T-helper 1 cell treated with Interleukin-12 subunit alpha and Interleukin-12 subunit beta and Interleukin-4 antibody, amounts not matched to agents 30 μg/mL and 1 μg/mL, for 36 hours (primary cell): ENCODE results near the gene COL4A4.

Source experiments
- H3K27ac Mint-ChIP-seq: one replicate; pipeline ENCODE4 v1.8.0; 2021; ENCODE audit warnings: mild to moderate bottlenecking, mixed read lengths
- H3K27me3 Mint-ChIP-seq: one replicate; pipeline ENCODE4 v1.8.0; 2021; ENCODE audit warnings: low read depth, mixed read lengths
- H3K36me3 Mint-ChIP-seq: one replicate; pipeline ENCODE4 v1.8.0; 2021; ENCODE audit warnings: low read depth, mixed read lengths
- H3K4me1 Mint-ChIP-seq: one replicate; pipeline ENCODE4 v1.8.0; 2021; ENCODE audit warnings: low read depth, mixed read lengths
- H3K4me3 Mint-ChIP-seq: one replicate; pipeline ENCODE4 v1.8.0; 2021; ENCODE audit warnings: mild to moderate bottlenecking, moderate library complexity, mixed read lengths
- H3K9me3 Mint-ChIP-seq: one replicate; pipeline ENCODE4 v1.8.0; 2021; ENCODE audit warnings: mixed read lengths

Gene COL4A4

DNA sequence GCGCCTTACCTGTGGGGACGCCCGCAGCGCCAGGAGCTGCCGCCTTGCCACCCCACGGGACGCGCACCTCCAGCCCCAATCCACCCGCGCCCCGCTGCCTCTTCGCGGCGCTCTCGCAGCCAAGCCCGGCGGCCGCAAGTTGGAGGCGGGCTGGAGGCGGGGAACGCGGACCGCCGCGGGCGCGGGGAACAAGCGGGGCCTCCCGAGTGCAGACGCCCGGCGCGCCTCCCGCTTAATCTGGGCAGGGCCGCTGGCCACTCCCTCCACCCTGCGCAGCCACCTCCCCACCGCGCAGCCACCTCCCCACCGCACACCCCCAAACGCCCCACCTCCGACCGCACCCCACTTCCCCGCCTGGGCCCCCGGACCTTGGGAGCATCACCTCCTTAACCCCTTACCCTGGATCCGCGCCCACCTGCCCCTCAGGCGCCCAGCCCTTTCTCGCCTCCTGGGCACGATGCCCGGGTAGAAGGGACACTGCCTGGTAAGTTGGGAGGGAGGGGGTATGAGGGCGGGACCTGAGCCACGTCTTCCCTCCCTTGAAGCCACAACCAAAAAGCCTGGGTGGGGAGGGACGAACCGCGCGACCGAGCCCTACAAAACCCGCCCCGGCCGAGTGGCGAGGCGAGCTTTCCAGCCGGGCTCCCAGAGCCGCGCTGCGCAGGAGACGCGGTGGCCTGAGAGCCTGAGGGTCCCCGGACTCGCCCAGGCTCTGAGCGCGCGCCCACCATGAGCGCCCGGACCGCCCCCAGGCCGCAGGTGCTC is at the start of gene COL4A4, which contains the start of gene COL4A3:
TSS of gene COL4A4 (minus strand) at position 208 of the 765 bp plus-strand sequence. CDS start 16,722 bp downstream, outside the sequence.
TSS of gene COL4A3 (plus strand) at position 627 of the 765 bp plus-strand sequence. CDS start at position 730, 103 bp downstream.
- Mint-ChIP-seq H3K27ac (no peak within 1 kb of the TSS), H3K27me3 (peaks cover 62% of the 10 kb centered on the region), H3K9me3 (peaks cover 3% of the 10 kb centered on the region), H3K4me3 (peak within 1 kb of the TSS; percentile 34), H3K4me1 (peaks cover 4% of the 10 kb centered on the region), H3K36me3 (no peaks in the 10 kb centered on the region)

DNA sequence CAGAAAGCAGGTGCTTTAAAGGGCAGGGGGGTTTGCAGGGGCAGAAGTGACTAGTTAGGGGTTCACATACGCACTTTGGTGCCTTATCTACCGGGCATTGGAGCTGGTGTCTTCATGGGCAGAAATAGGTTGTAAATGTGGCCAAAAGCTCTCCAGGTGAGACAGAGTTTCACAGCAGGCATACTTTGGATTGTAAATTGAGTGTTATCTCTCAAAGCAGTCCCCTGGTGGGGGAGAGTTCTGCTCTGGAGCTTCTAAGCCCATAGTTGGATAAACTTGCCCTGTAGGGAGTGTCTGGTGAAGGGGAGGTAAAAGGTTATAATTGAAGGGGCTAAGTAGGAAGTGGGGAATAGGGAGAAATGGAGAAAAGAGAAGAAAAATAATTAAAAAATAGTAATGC is 43.6 kb upstream of the COL4A4 start:
- no peak overlapping the region for H3K27ac Mint-ChIP-seq
- H3K4me3 Mint-ChIP-seq = no peak overlapping the region
- H3K27me3 Mint-ChIP-seq = no peaks in the 10 kb centered on the region
- no peaks in the 10 kb centered on the region for H3K4me1 Mint-ChIP-seq
- no peaks in the 10 kb centered on the region for H3K36me3 Mint-ChIP-seq
- no peaks in the 10 kb centered on the region for H3K9me3 Mint-ChIP-seq

DNA sequence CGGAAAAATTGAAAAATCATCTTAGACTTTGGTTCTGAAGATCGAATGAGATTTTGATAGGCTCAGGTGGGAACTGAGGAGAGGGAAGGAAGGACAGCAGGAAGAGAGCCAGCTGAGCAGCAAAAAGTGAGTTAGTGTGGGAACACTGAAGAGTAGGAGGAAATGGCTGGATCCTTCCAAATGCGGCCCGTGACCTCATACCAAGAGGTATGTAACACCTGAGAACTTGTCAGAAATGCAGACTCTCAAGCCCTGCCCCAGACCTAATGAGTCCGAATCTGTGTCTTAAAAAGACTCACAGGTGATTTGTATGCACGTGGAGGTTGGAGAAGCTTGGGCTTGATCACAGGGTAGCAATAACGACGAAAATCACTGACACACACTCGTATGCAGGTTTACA is 42.4 kb upstream of the COL4A4 start:
- Mint-ChIP-seq H3K9me3 (no peaks in the 10 kb centered on the region), H3K27me3 (no peaks in the 10 kb centered on the region), H3K27ac (no peak overlapping the region), H3K4me1 (no peaks in the 10 kb centered on the region), H3K36me3 (no peaks in the 10 kb centered on the region), H3K4me3 (no peak overlapping the region)

DNA sequence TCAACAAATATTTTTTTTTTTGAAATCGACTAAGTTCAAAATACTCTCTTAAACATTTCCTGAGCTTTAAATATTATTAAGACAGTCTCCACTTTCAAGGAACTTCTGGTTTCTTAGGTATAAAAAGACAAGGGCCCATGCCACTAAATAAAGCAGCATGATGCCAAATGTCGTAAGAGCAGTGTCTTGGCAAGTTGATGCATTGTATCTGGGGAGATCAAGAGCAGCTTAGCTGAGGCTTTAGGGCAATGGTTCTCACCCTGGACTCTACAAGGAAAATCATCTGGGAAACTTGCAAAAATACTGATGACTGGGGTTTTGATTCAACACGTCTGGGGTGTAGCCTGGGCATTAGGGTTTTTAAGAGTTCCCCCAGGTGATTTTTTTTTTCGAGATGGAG is 41.7 kb upstream of the COL4A4 start:
- H3K9me3 Mint-ChIP-seq = no peaks in the 10 kb centered on the region
- H3K27me3 Mint-ChIP-seq = no peaks in the 10 kb centered on the region
- no peaks in the 10 kb centered on the region for H3K4me1 Mint-ChIP-seq
- no peak overlapping the region for H3K4me3 Mint-ChIP-seq
- no peaks in the 10 kb centered on the region for H3K36me3 Mint-ChIP-seq
- no peak overlapping the region for H3K27ac Mint-ChIP-seq

DNA sequence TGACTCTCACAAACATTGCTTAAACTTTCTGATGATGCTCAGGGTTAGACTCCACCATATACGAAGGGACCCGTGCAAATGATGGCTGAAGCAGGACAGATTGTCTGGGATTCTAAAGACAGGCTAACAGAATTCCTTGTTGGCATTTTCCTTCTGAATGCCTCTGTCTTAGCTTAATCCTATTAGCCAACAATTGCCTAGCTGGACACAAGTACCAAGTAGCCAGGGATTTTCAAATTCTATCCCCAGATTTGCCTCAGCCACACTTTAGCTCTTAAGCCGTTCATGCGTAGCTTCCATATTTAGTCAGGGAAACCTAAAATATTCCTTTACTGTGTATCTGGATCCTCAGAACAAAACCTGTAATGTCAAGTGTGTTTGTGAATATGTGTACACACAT is 40.4 kb upstream of the COL4A4 start:
- H3K4me3 Mint-ChIP-seq = no peak overlapping the region
- no peaks in the 10 kb centered on the region for H3K4me1 Mint-ChIP-seq
- no peak overlapping the region for H3K27ac Mint-ChIP-seq
- no peaks in the 10 kb centered on the region for H3K27me3 Mint-ChIP-seq
- no peaks in the 10 kb centered on the region for H3K9me3 Mint-ChIP-seq
- H3K36me3 Mint-ChIP-seq = no peaks in the 10 kb centered on the region

DNA sequence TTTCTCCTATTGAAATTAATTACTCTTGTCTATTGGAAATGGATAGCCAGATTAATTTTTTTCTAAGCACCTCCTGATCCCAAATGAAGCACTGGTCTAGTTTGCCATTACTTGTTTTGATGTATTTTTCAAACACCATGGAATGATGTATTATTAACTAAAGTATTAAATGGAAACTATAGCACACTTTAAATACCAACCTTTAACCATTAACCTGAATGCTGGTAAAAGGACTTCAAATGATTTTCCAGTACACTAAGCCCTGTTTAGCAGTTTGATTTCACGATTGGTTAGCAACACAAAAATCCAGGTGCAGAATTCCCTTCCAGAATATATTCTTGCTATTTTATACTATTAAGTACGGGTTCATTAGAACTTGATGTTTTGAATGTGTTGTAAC is 37.8 kb upstream of the COL4A4 start:
- Mint-ChIP-seq H3K27ac (no peak overlapping the region), H3K4me1 (no peaks in the 10 kb centered on the region), H3K4me3 (no peak overlapping the region), H3K36me3 (no peaks in the 10 kb centered on the region), H3K27me3 (no peaks in the 10 kb centered on the region), H3K9me3 (no peaks in the 10 kb centered on the region)

DNA sequence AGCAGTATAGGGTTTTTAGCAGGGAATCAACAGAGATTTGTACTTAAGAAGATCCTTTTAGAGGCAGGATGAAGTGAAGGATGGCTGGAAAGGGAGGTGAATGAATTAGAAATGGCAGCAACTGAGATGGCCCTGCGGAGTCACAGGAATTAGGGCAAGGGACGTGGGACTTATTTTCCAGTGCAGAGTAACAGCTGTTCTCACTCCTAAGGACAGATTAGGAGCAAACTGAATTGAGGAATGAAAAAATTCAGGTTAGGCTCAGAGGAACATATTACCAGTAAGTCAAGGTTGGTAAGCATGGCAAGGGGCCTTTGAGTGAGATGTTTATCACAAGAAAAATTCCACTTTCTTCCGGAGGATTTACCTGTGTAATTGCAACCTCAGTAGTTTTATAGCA is 34.9 kb upstream of the COL4A4 start:
- Mint-ChIP-seq H3K27me3 (no peaks in the 10 kb centered on the region), H3K4me1 (no peaks in the 10 kb centered on the region), H3K4me3 (no peak overlapping the region), H3K36me3 (no peaks in the 10 kb centered on the region), H3K9me3 (no peaks in the 10 kb centered on the region), H3K27ac (no peak overlapping the region)

DNA sequence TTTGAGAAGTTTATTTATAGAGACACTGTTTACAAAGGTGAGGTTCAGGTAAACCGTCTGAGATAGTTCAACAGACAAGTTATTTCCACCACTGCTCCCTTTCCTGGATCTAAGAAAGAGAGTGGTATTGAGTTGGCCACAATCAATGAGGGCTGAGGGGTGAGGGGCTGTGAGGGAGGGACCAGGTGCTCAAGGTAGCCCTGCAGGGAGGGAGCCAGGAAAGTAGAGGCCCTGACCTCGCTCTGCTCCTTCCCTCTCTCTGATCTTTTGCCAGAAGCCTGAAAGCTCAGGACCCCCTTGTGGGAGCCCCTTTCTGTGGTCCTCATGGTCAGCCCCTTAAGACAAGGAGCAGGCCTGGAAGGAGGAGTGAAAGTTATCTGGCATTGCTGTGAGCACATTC is 30.2 kb upstream of the COL4A4 start:
- H3K27ac Mint-ChIP-seq = no peak overlapping the region
- H3K9me3 Mint-ChIP-seq = no peaks in the 10 kb centered on the region
- no peaks in the 10 kb centered on the region for H3K36me3 Mint-ChIP-seq
- H3K27me3 Mint-ChIP-seq = no peaks in the 10 kb centered on the region
- no peak overlapping the region for H3K4me3 Mint-ChIP-seq
- H3K4me1 Mint-ChIP-seq = no peaks in the 10 kb centered on the region

DNA sequence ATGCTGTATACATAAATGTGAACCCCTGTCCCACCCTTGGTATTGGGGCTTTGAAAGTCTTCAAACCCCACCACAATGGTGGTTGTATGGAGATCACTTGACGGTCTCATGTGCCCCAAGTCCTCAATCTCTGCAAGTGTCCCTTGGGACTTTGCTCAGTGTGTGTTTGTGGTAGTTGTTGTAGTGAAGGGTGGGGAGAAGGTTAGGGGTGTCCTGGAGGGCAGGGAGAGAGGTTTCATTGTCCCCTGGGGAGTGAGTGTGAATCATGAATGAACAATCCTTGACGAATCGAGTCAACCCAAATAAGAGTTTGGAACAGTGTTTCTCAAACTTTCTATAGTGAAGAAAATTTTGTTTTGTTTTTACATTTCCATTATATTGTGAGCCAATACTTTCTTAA is 28.5 kb upstream of the COL4A4 start:
- Mint-ChIP-seq H3K9me3 (no peaks in the 10 kb centered on the region), H3K4me3 (no peak overlapping the region), H3K27me3 (peaks cover 4% of the 10 kb centered on the region), H3K4me1 (no peaks in the 10 kb centered on the region), H3K36me3 (no peaks in the 10 kb centered on the region), H3K27ac (no peak overlapping the region)

DNA sequence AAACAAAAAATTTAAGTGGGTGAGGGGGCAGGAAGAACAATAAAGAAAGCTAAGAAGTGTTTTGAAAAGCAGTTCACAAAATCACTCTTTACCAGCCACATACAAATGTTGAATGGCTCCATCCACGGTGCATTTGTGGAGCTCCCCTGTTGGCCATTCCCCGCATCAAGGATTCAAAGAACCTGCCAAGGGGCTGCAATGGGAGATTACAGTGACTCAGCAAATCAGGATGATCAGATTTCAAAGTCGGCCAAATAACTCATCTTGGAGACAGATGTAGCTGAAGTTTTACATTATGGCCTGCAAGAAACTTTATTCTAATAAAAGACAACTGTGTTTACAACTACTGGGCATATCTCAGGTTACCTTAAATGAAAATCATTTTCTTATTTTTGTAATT is 27.4 kb upstream of the COL4A4 start:
- Mint-ChIP-seq H3K36me3 (no peaks in the 10 kb centered on the region), H3K9me3 (no peaks in the 10 kb centered on the region), H3K27ac (no peak overlapping the region), H3K4me1 (no peaks in the 10 kb centered on the region), H3K4me3 (no peak overlapping the region), H3K27me3 (peaks cover 4% of the 10 kb centered on the region)

DNA sequence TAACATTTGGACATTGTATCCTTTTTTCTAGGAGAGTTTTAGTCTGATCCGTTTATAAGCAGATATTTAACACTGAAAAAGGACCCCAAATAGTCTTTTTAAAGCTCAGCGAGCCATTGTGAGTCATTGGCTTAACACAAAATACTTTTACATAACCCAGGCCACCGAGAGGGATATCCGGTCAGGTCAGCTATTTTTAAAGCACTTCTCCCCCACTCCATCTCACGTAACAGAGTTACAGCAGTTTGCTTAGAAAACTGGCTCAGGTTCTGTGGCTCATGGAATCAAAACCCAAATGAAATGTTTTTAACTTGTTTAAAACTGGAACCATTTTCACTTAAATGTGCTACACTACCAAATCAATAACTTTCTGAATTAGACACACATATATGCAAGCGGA is 24.3 kb upstream of the COL4A4 start:
- Mint-ChIP-seq H3K9me3 (no peaks in the 10 kb centered on the region), H3K4me1 (no peaks in the 10 kb centered on the region), H3K4me3 (no peak overlapping the region), H3K36me3 (no peaks in the 10 kb centered on the region), H3K27me3 (peaks cover 9% of the 10 kb centered on the region), H3K27ac (no peak overlapping the region)

DNA sequence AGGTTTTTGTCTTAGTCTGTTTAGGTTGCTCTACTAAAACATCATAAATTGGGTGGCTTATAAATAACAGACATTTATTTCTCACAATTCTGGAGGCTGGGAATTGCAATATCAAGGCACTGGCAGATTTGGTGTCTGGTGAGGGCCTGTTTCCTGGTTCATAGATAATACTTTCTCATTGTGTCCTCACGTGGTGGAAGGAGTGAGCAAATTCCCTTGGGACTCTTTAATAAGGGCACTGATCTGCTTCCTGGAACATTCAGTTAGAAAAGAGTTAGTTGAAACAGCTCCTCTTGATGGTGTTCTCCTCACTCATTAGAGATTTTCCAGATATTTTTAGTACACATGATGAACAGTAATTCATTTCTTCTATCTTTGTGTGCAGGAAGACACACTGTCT is 22.7 kb upstream of the COL4A4 start:
- no peaks in the 10 kb centered on the region for H3K4me1 Mint-ChIP-seq
- H3K4me3 Mint-ChIP-seq = no peak overlapping the region
- H3K9me3 Mint-ChIP-seq = no peaks in the 10 kb centered on the region
- H3K36me3 Mint-ChIP-seq = no peaks in the 10 kb centered on the region
- peaks cover 9% of the 10 kb centered on the region for H3K27me3 Mint-ChIP-seq
- H3K27ac Mint-ChIP-seq = no peak overlapping the region

DNA sequence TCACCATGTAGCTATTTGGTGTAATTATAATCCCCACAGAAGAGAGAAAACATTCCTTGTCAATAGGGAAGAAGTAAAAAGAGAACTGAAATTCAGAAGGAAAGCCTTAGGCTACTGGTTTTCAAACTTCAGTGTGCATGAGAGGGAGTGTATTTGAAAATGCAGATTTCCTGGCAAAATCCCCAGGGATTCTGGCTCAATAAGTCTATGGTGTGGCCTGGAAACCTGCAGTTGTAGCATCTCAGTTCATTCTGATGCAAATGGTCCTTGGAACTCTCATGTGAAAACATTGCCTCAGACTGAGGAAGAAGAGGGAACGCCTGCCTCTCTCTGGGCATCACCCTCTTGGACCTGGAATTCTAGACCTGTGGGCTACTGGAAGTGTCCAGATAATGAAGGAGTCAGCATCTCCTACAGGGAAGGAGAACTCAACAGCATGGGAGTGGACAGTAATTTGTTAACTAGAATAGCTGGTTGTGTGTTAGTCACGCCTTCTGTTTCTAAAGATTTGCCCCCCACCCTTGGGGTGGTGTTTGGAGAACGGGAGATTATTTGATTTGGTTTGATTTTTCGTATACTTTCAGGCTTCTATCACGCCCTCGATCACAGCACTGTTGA is 21.7 kb upstream of the COL4A4 start:
- Mint-ChIP-seq H3K36me3 (no peaks in the 10 kb centered on the region), H3K4me1 (no peaks in the 10 kb centered on the region), H3K9me3 (no peaks in the 10 kb centered on the region), H3K27ac (no peak overlapping the region), H3K27me3 (peaks cover 9% of the 10 kb centered on the region), H3K4me3 (no peak overlapping the region)

DNA sequence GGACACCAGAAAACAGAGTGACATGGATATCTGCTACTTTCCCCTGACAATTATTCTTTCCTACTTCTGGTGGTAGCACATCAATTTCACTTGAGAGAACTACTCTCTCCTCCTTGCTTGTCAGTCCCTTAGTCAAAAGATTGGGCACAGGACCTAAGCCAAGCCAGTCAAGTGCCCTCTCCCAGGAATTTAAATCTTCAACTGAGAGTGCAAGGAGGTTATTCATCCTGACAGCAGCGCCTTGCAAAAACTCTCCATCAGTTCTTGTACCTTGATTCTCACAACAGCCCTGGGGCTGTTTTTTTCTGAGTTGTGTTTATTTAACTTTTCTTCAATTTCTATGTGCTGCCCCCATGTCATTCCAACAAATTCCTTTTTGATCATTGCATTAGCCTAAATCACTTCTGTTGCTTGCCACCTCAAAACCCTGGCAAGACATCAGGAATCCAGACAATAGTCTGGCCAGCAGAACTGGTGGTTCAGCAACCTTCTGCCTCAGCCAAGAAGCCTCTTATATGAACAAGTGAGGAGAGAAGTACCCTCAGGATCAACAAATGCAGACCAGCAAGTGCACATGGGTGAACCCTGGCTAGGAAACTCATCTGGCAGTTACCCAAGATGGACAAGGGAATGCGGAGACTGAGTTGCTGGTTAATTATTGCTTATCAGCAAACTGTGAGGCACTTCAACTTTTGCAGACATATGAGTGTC is 19.8 kb upstream of the COL4A4 start:
- Mint-ChIP-seq H3K27me3 (peaks cover 7% of the 10 kb centered on the region), H3K4me3 (no peak overlapping the region), H3K27ac (no peak overlapping the region), H3K4me1 (no peaks in the 10 kb centered on the region), H3K36me3 (no peaks in the 10 kb centered on the region), H3K9me3 (no peaks in the 10 kb centered on the region)

DNA sequence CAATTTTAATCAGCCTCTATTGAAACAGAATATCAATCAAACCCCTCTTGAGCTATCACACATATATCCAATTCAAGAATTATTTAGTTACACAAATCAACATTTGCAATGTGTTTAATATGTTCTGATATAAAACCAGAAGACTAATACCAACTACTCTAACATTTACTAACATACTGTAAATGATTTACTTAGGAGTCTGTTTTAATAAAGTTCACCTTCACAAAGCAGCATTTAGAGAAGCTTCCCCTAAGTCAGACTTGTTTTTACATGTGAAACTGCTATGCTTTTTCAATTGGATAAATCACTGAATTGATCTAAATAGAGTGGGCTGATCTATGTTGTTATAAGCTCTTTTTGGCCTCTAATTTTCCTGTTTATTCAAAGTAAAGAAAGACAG is 18.8 kb upstream of the COL4A4 start:
- no peak overlapping the region for H3K4me3 Mint-ChIP-seq
- H3K4me1 Mint-ChIP-seq = no peaks in the 10 kb centered on the region
- H3K9me3 Mint-ChIP-seq = no peaks in the 10 kb centered on the region
- peaks cover 6% of the 10 kb centered on the region for H3K27me3 Mint-ChIP-seq
- no peaks in the 10 kb centered on the region for H3K36me3 Mint-ChIP-seq
- H3K27ac Mint-ChIP-seq = no peak overlapping the region
